SK-N-SH (cell line): Measurements from ENCODE around the gene UBE2D2.

Experiments used
- CHD2 ChIP-seq: fragments of 150-350 bp; IDR thresholded peaks from 2 replicates; pipeline ENCODE4 v1.6.1; 2018; ENCODE audit warnings: low read length; ENCODE audit not compliant: partially characterized antibody
- CTCF ChIP-seq: fragments of 200-600 bp; sonication (generic); IDR thresholded peaks from 2 replicates; pipeline ENCODE4 v1.6.1; 2017; ENCODE audit warnings: antibody characterized with exemption, mild to moderate bottlenecking, moderate library complexity
- MEF2A ChIP-seq: IDR thresholded peaks from 2 replicates; pipeline ENCODE4 v1.4.0; 2012; ENCODE audit warnings: low read depth, borderline replicate concordance
- REST ChIP-seq: IDR thresholded peaks from 2 replicates; pipeline ENCODE4 v1.6.1; 2012; ENCODE audit warnings: mild to moderate bottlenecking, low read depth, low read length, moderate library complexity
- SMC3 ChIP-seq: IDR thresholded peaks from 2 replicates; pipeline ENCODE4 v1.6.1; 2012; ENCODE audit warnings: low read depth, low read length, improper control_type of control experiment

- TF ChIP-seq CTCF (no peak), REST (no peak), SMC3 (no peak), CHD2 (no peak), MEF2A (no peak)
Observed at GRCh38 chr5:139667730-139668063, 106.6 kb downstream of the UBE2D2 start.
